ENCODE data around the gene PTPRK.

PTPRK gene

GRCh38 chr6:128515550-128516513 is 4.6 kb downstream of the PTPRK start:
- DNase-seq (ENCODE audit: low spot score) = peak; percentile 63

DNA sequence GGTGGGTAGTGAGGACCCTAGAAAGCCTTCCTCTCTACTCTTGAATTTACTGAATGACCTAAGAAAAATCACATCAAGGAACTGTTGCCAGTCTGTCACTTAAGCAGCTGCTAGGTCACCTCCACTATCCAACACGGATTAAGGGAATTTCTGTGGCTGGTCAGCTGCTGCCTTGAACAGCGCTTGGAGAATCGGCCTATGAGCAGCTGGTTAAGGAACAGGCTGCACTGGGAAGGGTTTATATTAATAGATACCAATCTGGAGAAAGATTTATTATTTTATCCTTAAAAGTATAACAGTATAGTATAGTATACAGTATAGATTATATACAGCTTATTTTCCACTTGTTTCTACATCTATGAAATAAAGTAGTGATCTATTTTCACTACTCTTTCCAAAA is 6.5 kb downstream of the PTPRK start:
- peak; percentile 69 for DNase-seq (ENCODE audit: low spot score)

DNA sequence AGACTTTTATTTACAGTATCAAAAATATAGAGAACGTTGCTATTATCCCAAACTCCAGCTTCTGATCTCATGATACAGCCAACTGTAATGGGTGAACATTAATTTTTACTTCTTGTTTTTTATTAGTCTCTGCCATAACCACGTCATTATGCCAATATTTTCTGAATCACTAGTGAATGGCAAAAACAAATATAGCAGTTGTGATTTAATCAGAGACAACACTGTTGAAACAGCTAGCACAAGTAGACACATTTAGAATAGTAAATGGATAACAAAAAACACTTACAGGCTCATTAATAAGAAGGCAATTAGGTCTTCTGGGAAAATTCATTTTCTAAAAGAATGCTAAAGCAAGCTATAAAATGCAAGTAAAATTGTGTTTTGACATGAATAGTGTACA is 8.1 kb downstream of the PTPRK start:
- no peak for DNase-seq (ENCODE audit: low spot score)

DNA sequence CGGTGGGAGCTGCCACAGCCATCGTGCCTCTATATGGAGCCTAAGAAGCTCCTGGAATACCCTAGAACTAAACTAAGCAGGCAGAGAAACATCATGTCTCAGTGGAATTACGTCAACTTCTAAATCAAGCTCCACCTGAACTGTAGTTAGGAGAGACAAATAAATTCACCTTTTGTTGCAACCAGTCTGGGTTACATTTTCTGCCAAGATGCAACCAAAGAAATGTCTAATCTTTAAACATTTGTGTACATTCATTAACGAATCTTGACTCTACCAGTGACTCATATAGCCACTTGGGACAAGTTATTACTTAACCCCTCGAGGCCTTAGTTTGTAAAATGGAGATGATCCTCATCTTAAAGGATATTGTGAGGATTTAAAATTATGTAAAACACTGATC is 8.9 kb downstream of the PTPRK start:
- DNase-seq (ENCODE audit: low spot score) = no peak

DNA sequence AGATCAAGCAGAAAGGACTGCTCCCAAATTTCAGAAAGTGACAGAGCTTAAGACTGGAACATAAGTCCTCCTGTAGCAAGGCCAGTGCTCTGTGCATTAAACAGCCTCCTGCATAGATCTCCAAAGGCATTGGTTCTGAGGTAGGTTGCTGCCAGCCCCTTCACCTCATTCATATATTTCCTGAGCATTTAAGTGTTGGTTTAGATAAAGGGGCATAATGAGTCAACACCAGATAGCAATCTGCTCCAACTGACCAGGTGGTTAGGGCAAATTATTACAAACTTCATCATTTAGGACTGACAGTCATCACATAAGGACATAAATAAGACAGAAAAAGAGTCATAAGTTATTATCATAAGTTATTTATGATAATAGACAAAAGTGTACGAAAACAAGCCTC is 10.7 kb downstream of the PTPRK start:
- DNase-seq (ENCODE audit: low spot score) = no peak

GRCh38 chr6:128508588-128509296 is 11.7 kb downstream of the PTPRK start:
- DNase-seq (ENCODE audit: low spot score) = peak; percentile 91

DNA sequence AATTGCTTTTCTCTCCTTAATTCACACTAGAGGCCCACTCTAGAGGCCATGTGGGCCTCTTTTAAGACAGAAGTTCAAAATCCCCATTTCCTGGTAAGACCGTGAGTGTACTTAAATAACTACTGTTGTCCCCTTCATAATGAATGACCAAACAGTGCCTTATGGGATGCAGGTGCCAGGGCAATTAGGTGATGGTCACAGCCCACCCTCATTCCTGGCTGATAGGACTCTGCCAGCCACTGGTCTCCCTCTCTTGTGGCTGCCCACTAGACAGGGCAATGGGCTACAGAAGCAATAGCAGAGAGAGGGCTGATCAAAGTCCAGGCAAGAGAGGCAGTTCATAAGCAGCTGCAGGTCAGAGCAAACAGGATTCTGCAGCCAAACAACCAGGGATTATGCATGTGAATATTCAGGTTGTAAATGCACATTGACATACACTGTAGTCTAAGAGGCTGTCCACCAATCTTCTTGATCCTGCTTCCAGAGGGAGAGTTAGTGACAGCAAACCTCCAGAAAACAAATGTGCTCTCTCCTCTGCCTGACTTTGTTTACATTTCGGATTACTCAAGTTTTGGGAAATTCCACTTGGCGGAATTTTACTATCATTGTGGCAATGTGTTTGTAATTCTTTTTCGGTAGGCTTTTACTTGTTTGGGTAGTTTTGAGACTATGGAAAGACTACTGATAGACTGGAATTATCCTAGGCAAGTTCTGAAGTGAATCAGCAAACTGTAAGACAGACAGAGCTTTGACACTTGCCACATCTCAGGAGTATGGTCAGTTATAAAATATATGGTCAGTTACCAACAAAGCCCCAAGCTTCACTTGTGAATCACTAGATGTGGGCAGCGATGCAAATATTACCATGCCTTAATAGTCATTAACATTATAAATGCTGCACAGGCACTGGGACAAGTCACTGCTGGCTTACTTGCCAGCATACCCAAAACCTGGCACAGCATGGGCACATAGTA is 12.8 kb downstream of the PTPRK start:
- DNase-seq (ENCODE audit: low spot score) = peak; percentile 60

DNA sequence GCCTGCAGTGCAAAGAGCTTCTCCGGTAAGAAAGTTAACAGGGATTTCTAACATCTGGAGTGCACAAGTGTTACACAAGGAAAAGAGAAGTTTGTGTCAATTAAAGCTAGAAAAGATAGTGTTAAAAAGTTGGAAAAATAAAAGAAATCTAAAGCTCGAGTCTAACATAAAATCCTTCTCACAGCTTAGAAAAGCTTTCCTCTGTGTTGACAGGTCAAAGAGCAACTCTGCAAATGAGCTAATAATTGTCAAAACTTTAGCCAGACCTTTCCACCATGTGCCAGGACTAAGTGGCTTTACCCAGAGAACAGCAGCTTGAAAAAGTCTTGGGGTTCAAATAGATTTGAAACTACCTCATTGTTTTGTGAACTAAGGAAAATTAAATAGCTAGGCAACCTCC is 14.8 kb downstream of the PTPRK start:
- no peak for DNase-seq (ENCODE audit: low spot score)

DNA sequence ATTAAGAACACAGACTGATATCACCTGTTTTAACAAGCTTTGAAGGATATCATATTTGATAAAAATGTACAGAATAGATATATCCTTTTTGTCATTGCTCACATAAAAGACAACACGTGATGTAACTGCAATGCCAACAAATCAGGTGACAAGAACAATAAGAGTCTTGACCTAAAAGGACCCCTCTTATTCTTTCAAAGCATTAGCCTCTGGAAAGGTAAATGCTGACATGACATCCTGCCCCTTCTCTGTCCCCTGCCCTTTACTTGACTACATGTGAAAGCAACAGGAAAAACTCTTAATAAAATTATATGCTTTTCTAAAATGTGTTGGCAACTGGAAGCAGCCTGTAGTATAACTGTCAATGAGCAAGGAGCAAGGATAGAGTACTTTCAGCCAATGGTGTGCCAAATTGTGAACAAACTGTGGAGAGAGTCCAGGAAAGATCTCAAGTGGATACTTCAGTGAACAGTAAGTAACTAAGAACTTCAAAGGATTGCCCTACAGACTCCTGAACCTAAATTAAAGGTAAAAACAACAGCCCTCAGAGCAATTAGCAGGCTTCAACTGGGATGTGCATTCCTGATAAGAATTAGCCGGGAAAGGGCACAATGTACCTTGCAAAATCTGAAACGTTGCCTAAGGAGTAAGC is 16.3 kb downstream of the PTPRK start:
- DNase-seq (ENCODE audit: low spot score) = no peak

- DNase-seq (ENCODE audit: low spot score) = no peak
Measured at GRCh38 chr6:128500749-128501600, 19.4 kb downstream of the PTPRK start.

- no peak for DNase-seq (ENCODE audit: low spot score)
Measured at GRCh38 chr6:128500014-128500413, 20.4 kb downstream of the PTPRK start.

GRCh38 chr6:128499079-128499731 is 21.2 kb downstream of the PTPRK start:
- DNase-seq (ENCODE audit: low spot score) = no peak

GRCh38 chr6:128498234-128498633 is 22.2 kb downstream of the PTPRK start:
- DNase-seq (ENCODE audit: low spot score) = peak; percentile 70

- DNase-seq (ENCODE audit: low spot score) = no peak
Measured at GRCh38 chr6:128495536-128496333, 24.7 kb downstream of the PTPRK start.

- DNase-seq (ENCODE audit: low spot score) = peak; percentile 74
Measured at GRCh38 chr6:128494440-128494839, 26.0 kb downstream of the PTPRK start.

- DNase-seq (ENCODE audit: low spot score) = no peak
Measured at GRCh38 chr6:128493877-128494276, 26.5 kb downstream of the PTPRK start.

GRCh38 chr6:128492386-128492785 is 28.0 kb downstream of the PTPRK start:
- no peak for DNase-seq (ENCODE audit: low spot score)

GRCh38 chr6:128491610-128492206 is 28.7 kb downstream of the PTPRK start:
- peak; percentile 70 for DNase-seq (ENCODE audit: low spot score)
